GM21367 (cell line): ENCODE measurements around the gene PCNX2.

Experiments
- ATAC-seq: cut with Tn5 transposase; IDR thresholded peaks from one replicate; pipeline ENCODE4 v1.9.1; 2021; ENCODE audit not compliant: unreplicated experiment

PCNX2 gene

GRCh38 chr1:233065685-233066084 lies 229.8 kb downstream of the PCNX2 start:
- ATAC-seq = no peak

- ATAC-seq = no peak
Measured at GRCh38 chr1:233064988-233065387, 230.5 kb downstream of the PCNX2 start.

GRCh38 chr1:233063462-233063861 lies 232.1 kb downstream of the PCNX2 start:
- no peak for ATAC-seq

- ATAC-seq = no peak
Measured at GRCh38 chr1:233061265-233061664, 234.3 kb downstream of the PCNX2 start.

- no peak for ATAC-seq
Measured at GRCh38 chr1:233060461-233060994, 235.0 kb downstream of the PCNX2 start.

GRCh38 chr1:233057836-233058235 lies 237.7 kb downstream of the PCNX2 start:
- no peak for ATAC-seq

GRCh38 chr1:233055879-233056641 lies 239.5 kb downstream of the PCNX2 start:
- ATAC-seq = no peak

GRCh38 chr1:233045588-233045987 lies 249.9 kb downstream of the PCNX2 start:
- no peak for ATAC-seq

- no peak for ATAC-seq
Measured at GRCh38 chr1:233042834-233043233, 252.7 kb downstream of the PCNX2 start.

- no peak for ATAC-seq
Measured at GRCh38 chr1:233040494-233040893, 255.0 kb downstream of the PCNX2 start.

GRCh38 chr1:233038581-233038980 lies 256.9 kb downstream of the PCNX2 start:
- no peak for ATAC-seq

- ATAC-seq = no peak
Measured at GRCh38 chr1:233037843-233038242, 257.7 kb downstream of the PCNX2 start.

GRCh38 chr1:233034836-233035235 lies 260.7 kb downstream of the PCNX2 start:
- ATAC-seq = no peak

- no peak for ATAC-seq
Measured at GRCh38 chr1:233033361-233033760, 262.2 kb downstream of the PCNX2 start.

GRCh38 chr1:233032916-233033315 lies 262.6 kb downstream of the PCNX2 start:
- ATAC-seq = no peak

GRCh38 chr1:233031521-233031920 lies 264.0 kb downstream of the PCNX2 start:
- no peak for ATAC-seq

- ATAC-seq = no peak
Measured at GRCh38 chr1:233027046-233027445, 268.5 kb downstream of the PCNX2 start.

GRCh38 chr1:233025567-233025966 lies 270.0 kb downstream of the PCNX2 start:
- ATAC-seq = no peak

- no peak for ATAC-seq
Measured at GRCh38 chr1:233025157-233025556, 270.4 kb downstream of the PCNX2 start.

GRCh38 chr1:233024199-233024598 lies 271.3 kb downstream of the PCNX2 start:
- ATAC-seq = no peak

GRCh38 chr1:233022246-233022645 lies 273.3 kb downstream of the PCNX2 start:
- no peak for ATAC-seq

- no peak for ATAC-seq
Measured at GRCh38 chr1:233020426-233020825, 275.1 kb downstream of the PCNX2 start.

- no peak for ATAC-seq
Measured at GRCh38 chr1:233019778-233020325, 275.7 kb downstream of the PCNX2 start.
